T-cell (primary cell): ENCODE results near the gene CIITA. TPM values are rescaled to one million over a fixed set of nuclear protein-coding genes. Genes with fewer than 3 reads are reported as not detected.
A peak's percentile ranks its signal among the peaks of the same experiment; 100 is the strongest.
"Not testable (repeated sequence)": the region's sequence is repeated elsewhere in the genome, so short reads cannot be mapped to it uniquely, and the experiment has no call there.

ENCODE experiments used
- ATAC-seq, 4 experiments: fragments of 200-7000 bp in 3 of 4; fragments of 150-1000 bp in 1 of 4; cut with Tn5 transposase; replicated peaks in 1 of 4; 1 replicate in 3 of 4; 2 replicates in 1 of 4; pipeline ENCODE4 v1.10.0; 2021; ENCODE audit warnings: moderate library complexity in 3 of 4, mild to moderate bottlenecking in 2 of 4, moderate number of reproducible peaks in 1 of 4
- CTCF ChIA-PET, 2 donors: fragments of 300-600 bp; sonication (Branson Sonifier 250); formaldehyde crosslinking; loops; one replicate each; lab custom pipeline; 2022; ENCODE audit warnings: antibody characterized with exemption in 2 of 2; lab: Charles Lee
- POLR2A ChIA-PET, 2 donors: fragments of 300-600 bp; sonication (Branson Sonifier 250); formaldehyde crosslinking; loops; one replicate each; lab custom pipeline; 2022; ENCODE audit warnings: antibody characterized with exemption in 2 of 2; lab: Charles Lee
- DNase-seq, 35 experiments: peaks; one replicate each; pipeline versions ENCODE4 v3.0.0 to v3.0.0-alpha.2; 2013 to 2023
- H3K27ac ChIP-seq: one replicate; pipeline ENCODE4 v1.5.1; 2013; ENCODE audit warnings: low read length
- H3K27me3 ChIP-seq, 2 experiments: replicated peaks in 1 of 2; 1 replicate in 1 of 2; 2 replicates in 1 of 2; pipeline versions ENCODE4 v1.6.1 to v1.7.0; 2013; ENCODE audit warnings: low read length in 1 of 2, mixed read lengths in 1 of 2; ENCODE audit not compliant: control insufficient read depth in 2 of 2, insufficient read depth in 2 of 2; ENCODE audit errors: extremely low read depth in 1 of 2
- H3K36me3 ChIP-seq, 2 donors: 1 replicate in 1 of 2; 2 replicates in 1 of 2; pipeline versions ENCODE4 v1.6.1 to v1.7.0; 2013; ENCODE audit warnings: low read length in 1 of 2; ENCODE audit not compliant: control insufficient read depth in 2 of 2, insufficient read depth in 1 of 2; ENCODE audit errors: extremely low read depth in 1 of 2
- H3K4me1 ChIP-seq, 2 experiments: 1 replicate in 1 of 2; 2 replicates in 1 of 2; pipeline versions ENCODE4 v1.6.1 to v1.7.0; 2013; ENCODE audit warnings: low read length in 2 of 2, mixed read lengths in 1 of 2; ENCODE audit not compliant: insufficient read depth in 2 of 2, control insufficient read depth in 1 of 2; ENCODE audit errors: extremely low read depth in 1 of 2
- H3K4me3 ChIP-seq, 2 donors: 1 replicate in 1 of 2; 2 replicates in 1 of 2; pipeline versions ENCODE4 v1.5.1 to v1.7.0; 2013; ENCODE audit warnings: mild to moderate bottlenecking in 2 of 2, low read length in 1 of 2, moderate library complexity in 1 of 2; ENCODE audit not compliant: control insufficient read depth in 1 of 2; ENCODE audit errors: extremely low read depth in 1 of 2
- H3K9me3 ChIP-seq: 2 replicates; pipeline ENCODE4 v1.7.0; 2013
- H3K27ac Mint-ChIP-seq, 2 donors: one replicate each; pipeline ENCODE4 v1.8.0; 2020 to 2021; ENCODE audit warnings: mild to moderate bottlenecking in 2 of 2, mixed read lengths in 2 of 2
- H3K27me3 Mint-ChIP-seq, 2 donors: one replicate each; pipeline ENCODE4 v1.8.0; 2021 to 2022; ENCODE audit warnings: mixed read lengths in 2 of 2
- H3K36me3 Mint-ChIP-seq: one replicate; pipeline ENCODE4 v1.8.0; 2021; ENCODE audit warnings: mixed read lengths
- H3K4me1 Mint-ChIP-seq, 3 donors: one replicate each; pipeline ENCODE4 v1.8.0; 2020 to 2022; ENCODE audit warnings: mixed read lengths in 3 of 3, mild to moderate bottlenecking in 1 of 3
- H3K4me3 Mint-ChIP-seq, 3 donors: one replicate each; pipeline ENCODE4 v1.8.0; 2020 to 2022; ENCODE audit warnings: mild to moderate bottlenecking in 3 of 3, mixed read lengths in 3 of 3, moderate library complexity in 3 of 3
- H3K9me3 Mint-ChIP-seq, 3 donors: one replicate each; pipeline ENCODE4 v1.8.0; 2020 to 2022; ENCODE audit warnings: mixed read lengths in 3 of 3
- WGBS: methylation state at CpG from one replicate; pipeline ENCODE4 v1.1.5; 2013; ENCODE audit warnings: missing lambda C conversion rate; ENCODE audit not compliant: insufficient coverage; 5-methylcytosine and 5-hydroxymethylcytosine counted together
- total RNA-seq, 35 experiments: library from RNA in 6 of 35; stranded (reverse) in 6 of 35; fragments of 120-200 nt in 1 of 35; gene quantifications; one replicate each; pipeline versions ENCODE4 v1.2.1 to v1.2.4 and lab custom pipeline; 2013 to 2026

The CIITA gene
- total RNA-seq, 5 donors from 2014 or later (not counting 1 experiment from before 2014, with no cell fraction given), result 10.5 to 36.7 (median 12.5) TPM

DNA sequence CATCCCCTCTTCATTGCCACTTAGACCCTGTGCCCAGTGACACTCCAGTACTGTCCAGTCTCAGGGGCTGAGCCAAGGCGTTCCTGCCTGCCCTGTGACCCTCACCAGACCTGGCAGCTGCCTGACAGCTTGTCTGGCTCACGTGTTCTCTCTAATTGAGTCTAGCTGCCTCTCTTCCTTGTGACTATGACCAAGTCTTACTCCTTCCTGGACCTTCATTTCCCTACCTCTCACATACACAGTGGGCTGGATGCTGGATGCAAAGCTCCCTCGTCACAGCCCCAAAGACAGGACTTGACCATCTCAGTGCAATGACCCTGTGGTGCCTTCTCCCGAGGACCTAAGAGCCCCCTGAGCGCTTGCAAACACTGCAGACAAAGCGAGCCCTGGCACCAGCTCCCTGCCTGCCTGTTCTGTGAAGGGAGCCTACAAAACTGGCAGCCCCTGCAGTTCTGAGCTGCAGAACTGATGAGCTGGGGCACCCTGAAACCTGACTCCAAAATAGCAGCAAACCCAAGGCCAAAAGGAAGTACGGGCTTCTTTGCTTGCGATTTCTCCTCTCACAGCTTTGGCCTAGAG lies 63.6 kb downstream of the CIITA start:
- WGBS, result 65% methylated on average over 5 of the region's 8 CpGs
- no peak for DNase-seq
- POLR2A ChIA-PET, result interaction anchor here (0.5 to 0.6 kb wide), 2 partner anchors 301 to 352 kb away, joined by 3 read pairs; no protein-coding TSS in a partner anchor

GRCh38 chr16:10941127-10941933 lies 64.3 kb downstream of the CIITA start:
- peaks cover 44 to 82% of the 10 kb centered on the region in 2 experiments for H3K4me1 ChIP-seq
- no peak for ATAC-seq

More for the DNA sequence above, 63.6 kb downstream of the CIITA start:
- peak overlapping the region; percentile 41 to 61 for H3K4me3 ChIP-seq
- H3K27ac ChIP-seq, result no peak overlapping the region
- CTCF ChIA-PET, result interaction anchor here in 1 of 2 donors (1.0 to 1.5 kb wide), 2 partner anchors 22 to 591 kb away, joined by 3 to 7 read pairs; no protein-coding TSS in a partner anchor
- H3K27me3 Mint-ChIP-seq, result no peaks in the 10 kb centered on the region
- no peak for ATAC-seq
- no peaks in the 10 kb centered on the region for H3K27me3 ChIP-seq
- H3K9me3 Mint-ChIP-seq, result no peaks in the 10 kb centered on the region
- H3K9me3 ChIP-seq, result no peaks in the 10 kb centered on the region
- peaks cover 3% of the 10 kb centered on the region for H3K36me3 Mint-ChIP-seq
- H3K36me3 ChIP-seq, result no peaks in the 10 kb centered on the region
- H3K4me1 ChIP-seq, result peaks cover 40 to 74% of the 10 kb centered on the region in 2 experiments
- H3K27ac Mint-ChIP-seq, result peak overlapping the region; percentile 54 to 74
- peak overlapping the region; percentile 86 to 94 (median 91) for H3K4me3 Mint-ChIP-seq
- peaks cover 77 to 82% (median 80%) of the 10 kb centered on the region in 3 donors for H3K4me1 Mint-ChIP-seq

GRCh38 chr16:10941935-10942351 lies 64.9 kb downstream of the CIITA start:
- Histone ChIP-seq H3K4me1 (peaks cover 42 to 78% of the 10 kb centered on the region in 2 experiments), H3K4me3 (peak overlapping the region; percentile 41 to 61)
- H3K27me3 Mint-ChIP-seq, H3K9me3 Mint-ChIP-seq, H3K27ac ChIP-seq, H3K27ac Mint-ChIP-seq, H3K36me3 Mint-ChIP-seq, H3K27me3 ChIP-seq, H3K36me3 ChIP-seq, H3K9me3 ChIP-seq: not testable (repeated sequence)
- WGBS, result under 1% methylated on average over 48 of the region's 52 CpGs
- ATAC-seq, result peak in 2 of 4 experiments; percentile 11 to 14
- ChIA-PET POLR2A (interaction anchor here in 1 of 2 donors (1.0 kb wide), 1 partner anchor 314 kb away, joined by 3 read pairs; the partner anchor contains the start of gene SOCS1), CTCF (interaction anchor here in 1 of 2 donors (0.5 to 1.3 kb wide), 7 partner anchors 13 to 1125 kb away, joined by 3 to 6 read pairs (median 3); partner anchors contain the start of gene SOCS1)
- peak in 1 of 35 experiments; percentile 24 for DNase-seq
- Mint-ChIP-seq H3K4me1 (peaks cover 77 to 80% (median 78%) of the 10 kb centered on the region in 3 donors), H3K4me3 (peak overlapping the region; percentile 86 to 94 (median 91))

More at GRCh38 chr16:10941127-10941933, 64.3 kb downstream of the CIITA start:
- no peaks in the 10 kb centered on the region for H3K36me3 Mint-ChIP-seq
- Histone ChIP-seq H3K36me3 (no peaks in the 10 kb centered on the region), H3K4me3 (peak overlapping the region; percentile 41 to 61), H3K27ac (no peak overlapping the region), H3K27me3 (no peaks in the 10 kb centered on the region), H3K9me3 (no peaks in the 10 kb centered on the region)
- CTCF ChIA-PET, result interaction anchor here in 1 of 2 donors (1.0 to 1.5 kb wide), 2 partner anchors 21 to 591 kb away, joined by 3 to 7 read pairs; no protein-coding TSS in a partner anchor
- WGBS, result 37% methylated on average over 3 of the region's 36 CpGs
- no peak for DNase-seq
- peaks cover 77 to 82% (median 80%) of the 10 kb centered on the region in 3 donors for H3K4me1 Mint-ChIP-seq
- H3K4me3 Mint-ChIP-seq, result peak overlapping the region; percentile 86 to 94 (median 91)
- POLR2A ChIA-PET, result interaction anchor here (0.5 to 0.6 kb wide), 2 partner anchors 301 to 351 kb away, joined by 3 read pairs; no protein-coding TSS in a partner anchor
- H3K27me3 Mint-ChIP-seq, result no peaks in the 10 kb centered on the region
- H3K27ac Mint-ChIP-seq, result peak overlapping the region; percentile 54 to 74
- no peaks in the 10 kb centered on the region for H3K9me3 Mint-ChIP-seq

GRCh38 chr16:10942352-10943063 lies 65.5 kb downstream of the CIITA start, which contains the start of gene DEXI:
Gene DEXI, minus strand, starts transcription at chr16:10942468. Its CDS starts 463 bp downstream, at chr16:10942005.
- ChIA-PET CTCF (interaction anchor here in 1 of 2 donors (0.5 to 1.3 kb wide), 7 partner anchors 13 to 1125 kb away, joined by 3 to 6 read pairs (median 3); partner anchors contain the start of gene SOCS1), POLR2A (interaction anchor here (0.6 to 1.0 kb wide), 2 partner anchors 314 to 524 kb away, joined by 3 read pairs; partner anchors contain the start of gene SOCS1 (in 1 of the 2))
- peak; percentile 85 to 96 (median 92) for DNase-seq
- peak within 1 kb of the TSS; percentile 86 to 94 (median 91) for H3K4me3 Mint-ChIP-seq
- H3K27ac Mint-ChIP-seq, result peak within 1 kb of the TSS; percentile 55 to 85
- WGBS, result 4% methylated on average over 48 of the region's 55 CpGs
- H3K9me3 ChIP-seq, result no peaks in the 10 kb centered on the region
- no peaks in the 10 kb centered on the region for H3K9me3 Mint-ChIP-seq
- H3K27ac ChIP-seq, result peak within 1 kb of the TSS; percentile 57
- H3K36me3 ChIP-seq, result no peaks in the 10 kb centered on the region
- H3K4me1 Mint-ChIP-seq, result peaks cover 77 to 80% (median 78%) of the 10 kb centered on the region in 3 donors
- no peaks in the 10 kb centered on the region for H3K27me3 ChIP-seq
- no peaks in the 10 kb centered on the region for H3K36me3 Mint-ChIP-seq
- H3K27me3 Mint-ChIP-seq, result no peaks in the 10 kb centered on the region
- peaks cover 37 to 72% of the 10 kb centered on the region in 2 experiments for H3K4me1 ChIP-seq
- ATAC-seq, result peak; percentile 83 to 85 (median 84)
- H3K4me3 ChIP-seq, result peak within 1 kb of the TSS; percentile 61 to 64

DNA sequence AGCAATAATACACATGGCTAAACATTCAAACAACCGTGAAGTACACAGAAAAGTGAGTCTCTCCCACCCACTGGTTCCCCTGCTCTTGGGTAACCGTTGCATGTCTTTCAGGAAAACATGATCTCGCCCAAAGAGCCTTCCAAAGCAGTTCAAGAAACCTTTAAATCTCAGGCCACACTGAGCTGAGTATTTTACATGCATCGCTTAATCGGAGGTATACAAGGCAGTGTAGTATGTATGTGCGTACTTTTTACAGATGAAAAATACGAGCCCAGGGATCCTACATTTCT lies 66.0 kb downstream of the CIITA start:
- DNase-seq (no peak), ATAC-seq (no peak)
- WGBS, result 93% methylated on average over 2 of the region's 7 CpGs
- Mint-ChIP-seq H3K4me1 (peaks cover 72 to 77% (median 75%) of the 10 kb centered on the region in 3 donors), H3K4me3 (peak overlapping the region; percentile 86 to 94 (median 91)), H3K27me3 (no peaks in the 10 kb centered on the region), H3K9me3 (no peaks in the 10 kb centered on the region), H3K36me3 (no peaks in the 10 kb centered on the region), H3K27ac (peak overlapping the region; percentile 31 to 85)
- H3K36me3 ChIP-seq, result no peaks in the 10 kb centered on the region
- H3K27me3 ChIP-seq, result no peaks in the 10 kb centered on the region
- POLR2A ChIA-PET, result no interaction called here
- H3K4me3 ChIP-seq, result peak overlapping the region in 1 of 2 donors; percentile 64
- CTCF ChIA-PET, result interaction anchor here in 1 of 2 donors (1.3 kb wide), 1 partner anchor 312 kb away, joined by 4 read pairs; the partner anchor contains the start of gene SOCS1
- H3K27ac ChIP-seq, result no peak overlapping the region
- no peaks in the 10 kb centered on the region for H3K9me3 ChIP-seq
- peaks cover 34 to 67% of the 10 kb centered on the region in 2 experiments for H3K4me1 ChIP-seq
